LHCN-M2 (cell line): ENCODE results near the gene GAS6. TPM values are rescaled to one million over a fixed set of nuclear protein-coding genes. Genes with fewer than 3 reads are reported as not detected.
A peak's percentile ranks its signal among the peaks of the same experiment; 100 is the strongest.
"Not testable (repeated sequence)": the region's sequence is repeated elsewhere in the genome, so short reads cannot be mapped to it uniquely, and the experiment has no call there.

Source experiments
- DNase-seq: peaks from one replicate; pipeline ENCODE4 v3.0.0-alpha.2; 2012; ENCODE audit warnings: low read depth
- polyA plus RNA-seq: library from polyadenylated mRNA; unstranded; fragments of >200 nt; gene quantifications from one replicate; pipeline ENCODE4 v1.2.1, GENCODE V29; 2012; ENCODE audit warnings: missing spikeins
- total RNA-seq: library from RNA; depleted of rRNA; stranded (reverse); fragments of >200 nt; gene quantifications from 2 replicates; pipeline ENCODE4 v1.2.3, GENCODE V29; 2014; rRNA removed

Gene GAS6
- total RNA-seq: 670 and 703 TPM in 2 replicates
- 671 TPM for polyA plus RNA-seq

- peak; percentile 68 for DNase-seq
Observed at GRCh38 chr13:113863524-113864272, at the start of gene GAS6. Gene GAS6, minus strand, starts transcription at chr13:113864076. Its CDS starts 156 bp downstream, at chr13:113863920.

- DNase-seq: not testable (repeated sequence)
Observed at GRCh38 chr13:113913408-113913807, 49.5 kb upstream of the GAS6 start.

GRCh38 chr13:113912596-113912995 is 48.7 kb upstream of the GAS6 start:
- peak; percentile 56 for DNase-seq

GRCh38 chr13:113907635-113908617 is 44.0 kb upstream of the GAS6 start:
- DNase-seq: no peak

- DNase-seq: no peak
Observed at GRCh38 chr13:113906571-113906970, 42.7 kb upstream of the GAS6 start.

GRCh38 chr13:113905942-113906341 is 42.1 kb upstream of the GAS6 start:
- DNase-seq: no peak

GRCh38 chr13:113905018-113905417 is 41.1 kb upstream of the GAS6 start:
- no peak for DNase-seq

- DNase-seq: peak; percentile 52
Observed at GRCh38 chr13:113904411-113904810, 40.5 kb upstream of the GAS6 start.

- DNase-seq: no peak
Observed at GRCh38 chr13:113903912-113904311, 40.0 kb upstream of the GAS6 start.

GRCh38 chr13:113902986-113903775 is 39.3 kb upstream of the GAS6 start:
- DNase-seq: peak; percentile 51

- DNase-seq: no peak
Observed at GRCh38 chr13:113902481-113902880, 38.6 kb upstream of the GAS6 start.

GRCh38 chr13:113901642-113902041 is 37.8 kb upstream of the GAS6 start:
- DNase-seq: no peak

GRCh38 chr13:113901231-113901630 is 37.4 kb upstream of the GAS6 start:
- no peak for DNase-seq

- no peak for DNase-seq
Observed at GRCh38 chr13:113900646-113901045, 36.8 kb upstream of the GAS6 start.

GRCh38 chr13:113898391-113898790 is 34.5 kb upstream of the GAS6 start:
- no peak for DNase-seq

- DNase-seq: no peak
Observed at GRCh38 chr13:113897966-113898365, 34.1 kb upstream of the GAS6 start.

GRCh38 chr13:113897161-113897560 is 33.3 kb upstream of the GAS6 start:
- DNase-seq: peak; percentile 99

- DNase-seq: no peak
Observed at GRCh38 chr13:113895436-113895835, 31.6 kb upstream of the GAS6 start.

GRCh38 chr13:113890774-113891480 is 27.1 kb upstream of the GAS6 start:
- DNase-seq: no peak

GRCh38 chr13:113889467-113889866 is 25.6 kb upstream of the GAS6 start:
- no peak for DNase-seq
